Measurements from ENCODE around the gene INF2.
"Not testable (repeated sequence)": the region's sequence is repeated elsewhere in the genome, so short reads cannot be mapped to it uniquely, and the experiment has no call there.

INF2 gene

DNA sequence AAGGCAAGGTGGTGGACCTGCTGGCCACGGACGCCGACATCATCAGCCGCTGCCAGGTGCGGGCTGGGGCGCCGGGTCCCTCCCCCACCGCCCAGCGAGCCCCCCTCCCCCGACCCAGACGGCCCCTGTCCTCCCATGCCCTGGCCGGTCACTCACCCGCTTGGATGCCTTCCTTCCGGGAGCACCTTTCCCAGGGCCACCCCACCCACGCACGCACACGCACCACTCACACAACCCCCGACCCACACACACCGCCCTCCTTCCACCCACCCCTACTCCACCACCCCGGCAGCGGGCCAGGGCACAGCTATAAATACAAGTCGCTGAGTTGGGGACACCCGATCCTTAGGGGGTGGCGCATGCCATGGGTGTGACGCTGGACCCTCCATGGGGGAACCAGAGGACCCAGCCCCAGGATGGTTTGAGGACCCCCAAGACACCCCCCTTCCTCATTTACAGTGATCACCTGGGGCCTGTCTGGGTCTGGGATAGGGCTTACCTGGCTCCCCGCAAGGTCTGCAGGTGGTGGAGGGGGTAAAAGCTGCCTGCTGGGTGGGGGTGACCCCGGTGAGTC, 35.1 kb downstream of the INF2 start:
- no peak for DNase-seq

DNA sequence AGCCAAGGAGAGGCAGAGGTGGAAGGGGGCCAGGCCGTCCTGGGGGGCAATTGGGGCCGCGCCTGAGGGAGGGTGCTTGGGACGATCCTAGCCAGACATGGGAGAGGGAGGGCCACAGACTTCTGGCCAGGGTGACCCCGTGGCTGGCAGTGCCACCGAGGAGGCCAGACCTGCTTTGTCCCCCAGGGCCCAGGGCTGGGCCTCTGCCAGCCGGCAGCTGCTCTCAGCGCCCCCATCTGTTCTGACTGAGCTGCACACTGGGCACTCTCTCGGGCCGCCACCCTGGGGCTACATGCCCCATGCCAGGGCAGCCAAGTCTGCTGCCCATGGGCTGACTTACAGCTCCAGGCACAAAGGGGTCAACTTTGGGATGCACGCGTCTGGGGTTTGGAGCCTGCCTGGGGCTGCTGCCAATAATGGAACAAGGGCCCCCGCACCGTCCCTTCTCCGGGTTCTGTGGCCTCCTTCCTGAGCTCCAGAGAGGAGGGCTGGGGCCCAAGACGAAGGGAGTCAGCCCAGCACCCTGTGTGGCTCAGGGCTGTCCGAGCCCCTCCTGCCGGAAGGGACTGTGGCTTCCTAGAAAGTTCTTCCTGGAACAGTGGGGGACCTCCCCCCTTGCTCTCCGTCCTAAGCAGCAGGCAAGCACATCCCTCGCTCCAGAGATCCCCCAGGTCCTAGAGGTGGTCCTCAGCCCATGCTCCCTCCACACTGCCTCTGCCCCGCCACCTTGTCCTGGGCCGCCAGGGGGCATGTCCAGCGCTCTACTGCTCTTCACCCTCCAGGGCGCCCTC, 35.8 kb downstream of the INF2 start:
- DNase-seq = no peak

DNA sequence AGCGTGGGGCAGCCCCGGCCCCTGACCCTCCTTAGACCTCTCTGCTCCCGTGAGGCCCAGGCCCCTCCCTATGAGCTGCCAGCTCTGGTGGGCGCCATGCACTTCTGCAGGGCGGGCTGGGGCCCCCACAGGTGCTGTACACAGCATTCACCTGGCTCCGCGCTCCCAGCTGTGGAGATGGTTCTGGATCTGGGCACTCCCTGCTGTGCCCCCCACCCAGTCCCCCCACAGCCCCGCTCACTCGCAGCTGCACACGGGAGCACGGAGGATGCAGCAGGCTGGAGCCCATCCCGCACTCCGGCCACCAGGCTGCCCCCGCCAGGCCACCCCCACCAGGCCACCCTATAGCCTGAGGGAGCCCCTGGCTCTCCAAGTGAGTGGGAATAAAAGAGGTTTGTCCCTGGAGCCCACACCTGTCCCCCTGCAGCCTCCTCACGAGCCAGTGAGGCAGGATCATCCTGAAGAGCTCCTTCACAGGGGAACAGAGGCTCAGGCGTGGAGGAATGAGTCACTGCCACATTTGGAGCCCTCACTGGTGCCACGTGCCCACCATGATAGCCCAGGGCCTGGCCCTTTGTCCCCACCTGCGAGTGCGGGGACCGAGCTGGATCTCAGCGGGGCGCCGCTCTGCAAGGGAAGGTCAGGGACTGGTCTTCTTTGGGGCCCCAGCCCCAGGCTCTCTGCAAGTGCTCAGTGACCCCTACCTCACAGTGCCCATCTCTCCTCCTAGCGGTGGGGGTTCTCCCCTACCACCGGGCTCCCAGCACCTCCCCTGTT, 36.5 kb downstream of the INF2 start:
- no peak for DNase-seq

DNA sequence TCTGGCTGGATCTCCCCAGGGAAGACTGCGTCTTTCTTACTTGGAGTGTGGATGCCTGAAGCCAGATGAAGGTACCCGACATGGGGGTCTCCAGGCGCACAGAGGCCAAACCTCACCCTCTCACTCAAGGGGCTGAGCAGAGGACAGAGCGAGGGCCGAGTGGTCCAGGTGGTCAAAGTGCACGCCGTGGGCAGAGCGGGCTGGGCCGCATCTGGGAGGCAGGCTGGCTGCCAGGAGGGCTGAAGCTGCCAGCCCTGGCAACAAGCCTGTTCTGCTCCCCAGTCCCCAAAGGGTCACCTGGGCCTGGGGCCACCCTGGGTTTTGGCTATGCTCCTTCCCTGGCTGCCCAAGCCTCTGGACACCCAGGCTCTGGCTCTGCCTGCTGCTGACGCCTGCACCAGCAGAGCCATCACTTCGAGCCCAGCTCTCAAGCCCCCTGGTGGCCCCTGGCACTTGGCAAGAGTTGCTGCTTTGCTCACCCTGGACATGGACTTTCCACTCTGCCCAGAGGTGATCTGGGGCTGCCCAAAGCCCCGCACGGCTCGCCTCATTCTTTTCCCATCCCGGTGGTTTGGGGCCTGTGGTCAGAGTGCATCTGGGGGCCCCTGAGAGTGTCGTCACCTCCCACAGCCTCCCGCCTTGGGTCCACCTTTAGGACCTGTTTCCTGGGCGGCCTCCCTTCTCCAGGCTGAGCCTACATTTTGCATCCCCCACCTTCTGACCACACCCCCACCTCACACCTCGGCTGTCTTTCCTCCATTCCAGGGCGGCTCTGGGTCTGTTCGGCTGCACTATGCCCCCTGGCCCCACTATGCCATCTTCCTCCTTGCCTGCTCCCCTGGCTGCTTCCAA, 37.4 kb downstream of the INF2 start:
- DNase-seq = no peak

DNA sequence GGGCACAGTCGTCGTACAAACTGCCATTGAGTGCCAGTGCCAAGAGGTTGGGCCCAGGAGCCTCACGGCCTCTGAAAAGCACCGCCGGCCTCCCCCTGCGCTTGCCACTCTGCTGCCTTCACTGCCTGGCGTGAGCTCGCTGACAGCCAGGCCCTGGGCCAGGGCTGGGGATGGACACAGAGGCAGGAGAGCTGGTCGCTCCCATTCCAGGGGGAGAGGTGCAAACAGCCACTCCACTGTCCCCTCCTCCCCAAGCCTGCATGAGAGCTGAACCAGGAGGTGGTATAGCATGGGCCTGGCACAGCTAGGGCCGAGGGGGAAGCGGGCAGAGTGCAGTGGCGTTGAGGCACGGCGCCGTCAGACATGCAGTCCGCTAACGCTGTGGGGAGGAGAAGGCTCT, 39.2 kb downstream of the INF2 start:
- no peak for DNase-seq

DNA sequence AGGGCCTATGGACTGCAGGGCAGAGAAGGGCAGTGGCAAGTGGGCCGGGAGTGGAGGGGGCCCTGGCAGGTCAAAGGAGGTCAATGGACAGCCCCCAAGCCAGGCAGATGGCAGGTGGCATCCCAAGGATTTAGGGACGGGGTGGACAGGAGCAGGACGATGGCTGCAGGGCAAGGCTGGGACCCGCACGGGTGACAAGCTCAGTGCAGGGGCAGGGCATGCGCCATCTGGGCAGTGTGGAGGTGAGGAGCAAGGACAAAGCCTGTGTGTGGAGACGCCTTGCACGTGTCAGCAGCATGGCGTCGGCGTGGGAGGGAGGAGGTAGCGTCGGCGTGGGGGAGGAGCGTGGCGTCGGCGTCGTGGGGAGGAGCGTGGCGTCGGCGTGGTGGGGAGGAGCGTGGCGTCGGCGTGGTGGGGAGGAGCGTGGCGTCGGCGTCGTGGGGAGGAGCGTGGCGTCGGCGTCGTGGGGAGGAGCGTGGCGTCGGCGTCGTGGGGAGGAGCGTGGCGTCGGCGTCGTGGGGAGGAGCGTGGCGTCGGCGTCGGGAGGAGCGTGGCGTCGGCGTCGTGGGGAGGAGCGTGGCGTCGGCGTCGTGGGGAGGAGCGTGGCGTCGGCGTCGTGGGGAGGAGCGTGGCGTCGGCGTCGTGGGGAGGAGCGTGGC, 39.9 kb downstream of the INF2 start:
- DNase-seq = not testable (repeated sequence)

DNA sequence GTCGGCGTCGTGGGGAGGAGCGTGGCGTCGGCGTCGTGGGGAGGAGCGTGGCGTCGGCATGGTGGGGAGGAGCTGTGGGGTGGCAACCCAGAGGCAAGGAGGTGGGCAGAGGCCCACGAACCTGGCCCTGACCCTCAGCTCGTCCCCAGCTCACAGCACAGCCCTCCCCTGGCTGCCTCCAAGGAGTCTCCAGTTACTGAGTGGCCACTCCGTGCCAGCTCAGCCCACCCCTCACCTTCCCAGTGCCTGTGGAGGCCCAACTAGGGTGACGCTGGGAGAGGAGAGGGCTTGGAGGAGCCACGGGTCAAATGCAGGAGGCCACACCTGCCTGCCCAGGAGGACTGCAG, 40.4 kb downstream of the INF2 start:
- DNase-seq = no peak

DNA sequence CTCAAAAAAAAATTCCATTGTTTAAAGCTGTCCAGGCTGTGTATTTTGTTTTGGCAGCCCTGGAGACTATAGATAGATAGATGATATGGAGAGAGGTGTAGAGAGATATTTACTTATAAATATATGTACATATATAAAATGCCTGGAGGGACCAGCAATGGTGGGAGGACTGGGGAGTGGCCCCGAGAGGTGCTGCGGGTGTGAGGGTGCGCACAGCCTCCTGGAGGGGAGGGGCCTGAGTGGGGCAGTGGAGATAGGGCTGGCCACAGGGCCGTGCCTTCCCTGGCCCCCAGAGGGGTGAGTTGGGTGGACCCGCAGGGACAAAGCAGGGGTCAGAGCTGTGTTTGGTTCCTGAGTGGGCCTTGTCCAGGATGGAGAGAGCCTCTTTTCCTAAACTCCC, 41.1 kb downstream of the INF2 start:
- DNase-seq = no peak

DNA sequence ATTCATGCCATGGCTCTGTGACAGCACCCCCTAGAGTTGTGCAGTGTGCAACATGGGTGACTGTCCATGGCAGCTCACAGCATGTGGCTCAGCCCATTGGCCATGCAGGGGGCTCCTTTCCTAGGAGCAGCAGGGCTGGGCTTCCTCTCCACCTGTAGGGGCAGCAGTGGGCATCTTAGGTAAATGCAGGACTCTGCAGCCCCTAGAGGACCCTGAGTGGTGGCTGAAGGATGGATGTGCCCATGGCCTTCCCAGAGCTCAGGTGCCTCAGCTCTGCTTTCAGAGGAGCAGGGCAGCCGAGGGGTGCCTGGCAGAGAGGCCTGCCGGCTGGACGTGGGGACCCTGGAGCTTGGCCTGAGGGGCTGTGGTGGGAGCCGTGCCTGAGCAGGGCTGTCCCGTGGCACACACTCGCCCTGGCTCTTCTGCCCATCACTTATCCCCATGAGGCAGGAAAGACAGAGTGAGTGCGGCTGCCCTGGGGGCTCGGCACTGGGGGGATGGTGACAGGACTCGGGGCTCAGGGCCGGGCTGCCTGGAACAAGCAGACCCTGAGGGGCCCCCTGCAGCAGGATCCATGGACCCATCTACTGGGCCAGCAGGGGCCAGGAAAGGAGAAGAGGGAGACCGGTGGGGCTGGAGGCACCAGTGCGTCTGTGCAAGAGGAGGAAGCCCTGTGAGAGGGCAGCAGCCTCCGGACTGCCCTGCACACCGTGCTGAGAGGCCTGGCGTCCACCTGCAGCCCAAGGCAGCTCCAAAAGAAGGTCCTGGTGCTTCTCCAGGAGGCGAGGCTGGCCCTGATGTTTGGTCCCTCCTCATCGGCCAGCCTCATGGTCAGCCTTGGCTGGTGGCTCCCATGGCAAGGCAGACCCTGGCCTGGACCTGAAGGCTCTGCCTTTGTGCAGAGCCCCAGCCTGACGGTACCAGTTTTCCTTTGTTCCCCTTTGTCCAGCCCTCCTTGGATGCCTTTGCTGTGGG, 42.2 kb downstream of the INF2 start:
- DNase-seq = peak; percentile 61

DNA sequence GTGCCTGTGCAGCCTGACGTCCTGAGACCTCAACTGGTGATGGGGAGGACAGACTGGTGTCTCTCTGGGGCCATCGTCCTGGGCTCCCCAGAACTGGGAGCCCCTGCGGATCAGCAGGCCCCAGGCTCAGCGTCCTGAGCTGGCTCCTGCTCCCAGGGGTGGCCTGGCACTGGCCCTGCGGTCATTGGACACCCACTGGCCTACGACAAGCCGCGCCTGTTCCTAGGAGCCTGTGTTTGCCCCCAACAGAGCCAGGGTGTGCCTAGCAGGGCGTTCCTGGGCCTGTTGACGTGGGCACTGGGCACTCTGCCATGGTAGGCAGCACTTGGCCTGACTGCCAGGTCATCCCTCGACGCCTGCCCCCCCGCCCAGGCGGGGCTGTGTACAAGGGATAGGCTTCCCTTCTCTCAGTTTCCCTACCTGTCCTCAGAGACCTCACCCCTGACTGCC, 43.0 kb downstream of the INF2 start:
- peak; percentile 42 for DNase-seq

DNA sequence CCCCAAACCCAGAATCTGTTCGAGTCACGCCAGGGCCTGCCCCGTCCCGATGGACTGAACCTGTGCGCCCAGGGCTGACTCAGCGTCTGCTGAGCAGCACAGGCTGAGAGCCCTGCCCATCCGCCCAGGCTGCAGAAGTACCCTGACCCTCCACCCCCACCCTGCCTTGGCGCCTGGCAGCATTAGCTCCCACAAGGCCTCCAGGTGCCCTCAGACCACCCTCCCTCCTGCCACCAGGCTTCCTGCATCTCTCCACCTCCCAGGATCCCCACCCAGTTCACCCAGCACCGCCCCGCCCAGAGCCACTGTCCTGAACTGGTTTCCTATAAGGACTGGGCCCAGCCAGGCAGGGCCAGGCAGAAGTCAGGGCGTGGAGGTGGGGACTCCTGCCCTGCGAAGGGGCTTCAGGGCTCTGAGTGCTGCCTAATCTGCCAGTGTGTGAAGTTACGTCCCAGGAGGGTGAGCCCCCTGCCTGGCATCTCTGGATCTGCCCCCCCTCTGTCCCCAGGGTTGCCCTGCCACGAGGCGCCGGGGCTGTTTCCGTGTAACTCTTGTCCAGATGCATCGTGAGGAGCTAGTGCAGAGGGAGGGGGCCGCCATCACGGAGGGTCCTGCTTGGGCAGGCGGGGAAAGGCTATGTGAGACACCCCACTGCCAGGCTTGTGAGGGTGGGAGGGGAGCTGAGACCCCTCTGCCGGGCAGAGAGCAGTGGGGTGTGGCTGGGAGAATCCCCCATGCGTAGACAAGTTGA, 43.7 kb downstream of the INF2 start:
- DNase-seq = no peak

DNA sequence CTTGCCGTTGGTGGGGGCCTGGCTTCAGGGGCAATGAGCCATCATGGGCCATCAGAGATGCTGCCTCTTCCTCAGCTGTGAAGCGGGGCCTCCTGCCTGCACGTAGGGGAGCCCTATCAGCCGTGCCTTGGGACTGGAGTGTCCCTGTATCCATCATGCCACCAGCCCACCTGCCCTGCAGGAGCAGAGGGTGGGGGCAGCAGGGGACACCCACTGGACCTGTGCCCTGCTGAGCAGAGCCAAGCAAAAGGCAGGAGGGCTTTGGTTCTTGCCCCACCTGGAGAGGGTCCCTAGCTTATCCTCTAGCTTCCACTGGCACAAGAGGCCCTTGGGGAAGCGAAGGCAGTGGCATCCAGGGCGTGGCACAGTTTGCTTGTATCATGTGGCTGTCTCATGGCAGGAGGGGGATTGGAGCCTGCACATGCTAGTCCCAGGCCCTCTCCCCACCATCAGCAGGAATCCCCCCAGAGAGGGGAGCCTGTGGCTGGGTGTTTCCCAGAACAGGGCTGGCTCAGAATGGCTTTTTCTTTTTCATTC, 44.7 kb downstream of the INF2 start:
- DNase-seq = no peak

DNA sequence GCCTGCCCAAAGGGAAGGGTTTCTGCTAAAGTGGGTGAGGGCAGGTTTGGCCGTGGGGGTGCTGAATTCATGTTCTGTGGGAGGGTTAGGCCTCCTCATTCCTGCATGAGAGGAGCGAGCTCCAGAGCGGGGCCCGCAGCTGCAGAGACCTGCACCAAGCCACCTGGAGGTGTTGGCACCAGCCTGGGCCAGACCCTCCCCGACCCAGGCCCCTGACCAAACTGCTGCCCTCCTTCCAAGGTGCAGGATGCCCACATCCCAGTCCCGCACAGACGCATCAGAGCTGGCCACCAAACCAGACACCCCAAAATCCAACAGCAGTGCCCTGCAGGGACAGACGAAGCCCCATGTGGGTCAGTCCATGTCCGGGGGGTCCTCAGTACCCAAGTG, 45.2 kb downstream of the INF2 start:
- DNase-seq = no peak

DNA sequence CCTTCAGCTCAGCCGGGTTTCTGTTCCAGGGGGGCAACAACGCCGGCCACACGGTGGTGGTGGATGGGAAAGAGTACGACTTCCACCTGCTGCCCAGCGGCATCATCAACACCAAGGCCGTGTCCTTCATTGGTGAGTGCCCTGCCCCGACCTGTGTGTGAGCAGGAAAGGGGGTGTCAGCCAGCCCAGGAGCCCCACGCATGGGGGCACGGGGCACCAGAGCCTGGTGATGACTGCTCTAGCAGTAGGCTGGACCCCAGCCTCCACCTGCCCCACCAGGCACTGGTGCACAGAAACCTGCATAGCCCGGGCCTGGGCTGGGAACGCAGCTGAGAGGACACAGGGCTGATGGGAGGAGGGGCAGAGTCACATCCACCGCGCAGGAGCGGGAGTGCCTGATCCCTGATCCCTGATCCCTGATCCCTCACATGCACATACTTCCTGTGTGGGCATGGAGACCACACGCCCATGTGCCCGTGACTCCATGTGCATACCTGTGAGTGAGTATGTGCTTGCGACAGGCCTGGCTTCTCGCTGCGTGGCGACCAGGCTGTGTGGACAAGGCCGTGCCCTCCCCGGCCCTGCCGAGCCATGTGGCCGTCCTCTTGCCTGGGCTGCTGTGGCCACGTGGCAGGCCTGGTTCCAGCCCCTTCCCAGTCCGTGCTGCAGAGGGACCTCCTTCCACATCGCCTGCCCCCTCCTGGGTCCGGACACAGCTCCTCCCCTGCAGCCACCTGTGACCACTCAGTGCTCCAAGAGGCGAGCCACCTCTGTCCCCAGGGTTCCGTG, 45.8 kb downstream of the INF2 start:
- DNase-seq = no peak

DNA sequence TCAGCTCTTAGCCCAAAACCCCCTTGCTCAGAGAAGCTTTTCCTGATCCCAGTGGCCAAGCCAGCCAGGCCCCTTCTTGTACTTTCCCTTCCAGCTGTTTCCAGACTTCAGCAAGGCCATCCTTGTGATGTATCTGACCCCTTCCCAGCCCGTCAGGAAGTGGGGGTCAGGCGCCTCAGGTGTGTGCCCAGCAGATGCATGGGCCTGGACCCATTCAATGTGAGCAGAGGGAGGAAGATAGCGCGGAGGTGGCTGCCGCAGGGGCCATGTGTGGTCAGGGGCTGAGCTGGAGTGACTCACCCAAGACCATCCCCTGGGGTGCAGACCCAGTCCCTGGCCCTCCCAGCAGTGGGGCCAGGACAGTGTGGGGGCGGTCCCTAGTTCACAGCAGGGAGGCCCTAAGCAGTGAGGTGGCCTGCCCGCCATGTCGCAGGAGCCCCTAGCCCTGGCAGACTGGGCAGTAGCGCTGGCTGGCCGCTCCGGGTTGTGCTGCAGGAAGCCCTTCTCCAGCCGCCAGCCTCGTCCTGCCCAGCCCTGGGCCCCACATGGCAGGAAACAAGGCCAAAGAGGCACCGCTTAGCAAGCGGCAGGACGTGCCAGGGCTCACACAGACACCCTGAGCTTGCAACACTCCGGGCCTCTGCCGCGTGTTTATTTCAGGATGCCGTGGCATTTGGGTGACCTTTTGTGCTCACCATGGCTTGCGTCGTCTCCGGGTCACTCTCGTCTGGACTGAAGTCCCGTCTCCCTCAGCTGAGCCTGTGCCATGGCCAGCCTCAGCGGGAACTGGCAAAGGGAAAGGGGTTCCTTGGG, 46.6 kb downstream of the INF2 start:
- no peak for DNase-seq

DNA sequence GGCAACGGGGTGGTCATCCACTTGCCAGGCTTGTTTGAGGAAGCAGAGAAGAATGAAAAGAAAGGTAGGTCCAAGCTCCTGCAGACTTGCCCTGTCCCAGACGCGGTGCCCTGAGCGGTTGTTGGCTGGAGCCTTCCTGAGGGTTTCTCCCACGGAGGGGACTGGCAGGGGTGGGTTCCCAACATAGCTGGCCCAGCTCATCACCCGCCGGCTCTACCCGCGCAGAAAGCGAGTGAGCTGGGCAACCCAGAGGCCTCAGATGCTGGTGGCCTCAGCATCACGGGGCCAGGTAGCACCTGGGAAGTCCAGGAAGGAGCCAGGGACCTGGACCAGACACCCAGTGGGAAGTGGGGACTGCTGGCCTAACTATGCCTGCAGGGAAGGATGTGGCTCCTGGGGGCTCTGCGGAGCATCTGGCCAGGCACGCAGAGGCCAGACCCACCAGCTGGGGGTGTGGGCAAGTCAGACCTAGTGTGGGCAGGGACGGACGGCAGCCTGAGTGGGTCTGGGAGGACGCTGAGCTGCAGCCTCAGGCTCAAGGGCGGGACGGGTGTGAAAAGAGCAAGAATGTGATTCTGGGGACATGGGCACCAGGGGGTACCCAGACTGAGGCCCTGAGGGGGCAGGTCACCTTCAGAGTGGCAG, 49.1 kb downstream of the INF2 start:
- DNase-seq = no peak

DNA sequence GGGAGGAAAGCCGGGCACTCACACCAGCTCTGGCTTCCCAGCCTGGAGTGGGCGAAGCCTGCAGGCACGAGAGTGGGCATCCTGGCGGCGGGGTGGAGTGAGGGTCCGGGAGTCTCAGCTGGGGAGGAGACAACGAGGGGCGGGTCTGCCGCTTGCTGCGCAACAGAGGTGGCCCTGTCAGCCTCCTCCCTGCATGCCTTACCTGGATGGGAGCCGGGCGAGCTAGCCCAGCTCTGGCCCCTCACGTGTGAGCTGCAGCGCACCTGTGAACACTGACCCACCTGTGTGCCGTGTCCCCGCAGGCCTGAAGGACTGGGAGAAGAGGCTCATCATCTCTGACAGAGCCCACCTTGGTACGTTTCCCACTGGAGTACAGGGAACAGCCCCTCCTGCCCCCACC, 49.6 kb downstream of the INF2 start:
- no peak for DNase-seq

Data from COR-L47 (cell line).